Hepatocyte (in vitro differentiated cells): ENCODE data around the gene CAMKK1. TPM values are rescaled to one million over a fixed set of nuclear protein-coding genes. Genes with fewer than 3 reads are reported as not detected.

Experiments
- DNase-seq: peaks from one replicate; pipeline ENCODE4 v3.0.0-alpha.2; 2016; ENCODE audit warnings: low spot score
- H2AFZ ChIP-seq: fragments of 200-600 bp; sonication (generic); 2 replicates; pipeline ENCODE4 v1.6.0; 2016; ENCODE audit warnings: antibody characterized with exemption, mild to moderate bottlenecking
- H3K27ac ChIP-seq: fragments of 200-600 bp; sonication (generic); 2 replicates; pipeline ENCODE4 v1.5.1; 2016; ENCODE audit warnings: mild to moderate bottlenecking
- H3K27me3 ChIP-seq: fragments of 200-600 bp; sonication (generic); 2 replicates; pipeline ENCODE4 v1.6.1; 2016
- H3K36me3 ChIP-seq: fragments of 200-600 bp; sonication (generic); replicated peaks from 2 replicates; pipeline ENCODE4 v1.5.1; 2016; ENCODE audit warnings: low read depth; ENCODE audit not compliant: insufficient read depth
- H3K4me1 ChIP-seq: fragments of 200-600 bp; sonication (generic); 2 replicates; pipeline ENCODE4 v1.5.1; 2016; ENCODE audit warnings: mild to moderate bottlenecking, moderate library complexity; ENCODE audit not compliant: insufficient read depth
- H3K4me2 ChIP-seq: fragments of 200-600 bp; sonication (generic); 2 replicates; pipeline ENCODE4 v1.6.0; 2016
- H3K4me3 ChIP-seq: fragments of 200-600 bp; sonication (generic); 2 replicates; pipeline ENCODE4 v1.5.1; 2016; ENCODE audit warnings: mild to moderate bottlenecking
- H3K79me2 ChIP-seq: fragments of 200-600 bp; sonication (generic); 2 replicates; pipeline ENCODE4 v1.6.0; 2017; ENCODE audit warnings: mild to moderate bottlenecking
- H3K9me2 ChIP-seq: fragments of 200-600 bp; sonication (generic); replicated peaks from 2 replicates; pipeline ENCODE4 v1.6.0; 2017; ENCODE audit warnings: mild to moderate bottlenecking; ENCODE audit not compliant: insufficient read depth
- H3K9me3 ChIP-seq: fragments of 200-600 bp; sonication (generic); 2 replicates; pipeline ENCODE4 v1.5.1; 2016; ENCODE audit warnings: low read depth, mild to moderate bottlenecking
- H4K20me1 ChIP-seq: fragments of 200-600 bp; sonication (generic); 2 replicates; pipeline ENCODE4 v1.6.0; 2016; ENCODE audit warnings: mild to moderate bottlenecking; ENCODE audit not compliant: insufficient read depth, poor library complexity, severe bottlenecking
- CTCF ChIP-seq: fragments of 200-600 bp; sonication (generic); IDR thresholded peaks from 2 replicates; pipeline ENCODE4 v1.5.1; 2016; ENCODE audit warnings: antibody characterized with exemption, mild to moderate bottlenecking; ENCODE audit not compliant: poor library complexity
- EZH2 ChIP-seq: fragments of 200-600 bp; sonication (generic); IDR thresholded peaks from 2 replicates; pipeline ENCODE4 v1.6.1; 2016; ENCODE audit warnings: antibody characterized with exemption, mild to moderate bottlenecking, borderline replicate concordance
- EZH2phosphoT487 ChIP-seq: fragments of 200-600 bp; sonication (generic); IDR thresholded peaks from one replicate; pipeline ENCODE4 v1.6.1; 2018; ENCODE audit warnings: antibody characterized with exemption, mild to moderate bottlenecking, low read depth, moderate library complexity; ENCODE audit not compliant: unreplicated experiment, severe bottlenecking
- WGBS: methylation state at CpG from one replicate; pipeline ENCODE4 v1.1.6; 2016; ENCODE audit warnings: low lambda C conversion rate; ENCODE audit errors: missing lambda C conversion rate; 5-methylcytosine and 5-hydroxymethylcytosine counted together
- polyA plus RNA-seq: library from polyadenylated mRNA; unstranded; fragments of >200 nt; fragmentation: Nextera tagmentation; extraction: Ambion mirVana; gene quantifications from 2 replicates; pipeline ENCODE4 v1.2.1, GENCODE V29; 2016
- total RNA-seq: library from RNA; depleted of rRNA; stranded (reverse); fragments of >200 nt; gene quantifications from 2 replicates; pipeline ENCODE4 v1.2.3, GENCODE V29; 2014

Gene CAMKK1
- total and polyA plus RNA-seq, 2 experiments from 2014 or later, result 4.4 to 5.1 TPM

- H3K27ac ChIP-seq, result no peak overlapping the region
- no peaks in the 10 kb centered on the region for H3K9me2 ChIP-seq
- DNase-seq, result no peak
- no peak overlapping the region for H3K4me2 ChIP-seq
- H3K4me3 ChIP-seq, result no peak overlapping the region
- no peaks in the 10 kb centered on the region for H3K27me3 ChIP-seq
- no peaks in the 10 kb centered on the region for H3K36me3 ChIP-seq
- no peak overlapping the region for H2AFZ ChIP-seq
- H3K9me3 ChIP-seq, result no peaks in the 10 kb centered on the region
- peaks cover 5% of the 10 kb centered on the region for H3K4me1 ChIP-seq
- H3K79me2 ChIP-seq, result peaks cover 26% of the 10 kb centered on the region
- WGBS, result 96% methylated on average over 9 of the region's 9 CpGs
- TF ChIP-seq EZH2phosphoT487 (no peak), CTCF (no peak), EZH2 (no peak)
- H4K20me1 ChIP-seq, result no peaks in the 10 kb centered on the region
These were observed 44.5 kb downstream of the CAMKK1 start for GRCh38 chr17:3848229-3848835.

- H3K36me3 ChIP-seq, result no peaks in the 10 kb centered on the region
- no peaks in the 10 kb centered on the region for H3K9me2 ChIP-seq
- no peaks in the 10 kb centered on the region for H4K20me1 ChIP-seq
- H3K79me2 ChIP-seq, result peaks cover 37% of the 10 kb centered on the region
- H3K27me3 ChIP-seq, result no peaks in the 10 kb centered on the region
- WGBS, result 93% methylated on average over 9 of the region's 9 CpGs
- no peaks in the 10 kb centered on the region for H3K9me3 ChIP-seq
- no peak overlapping the region for H3K4me3 ChIP-seq
- no peak overlapping the region for H2AFZ ChIP-seq
- no peak overlapping the region for H3K4me2 ChIP-seq
- TF ChIP-seq EZH2 (no peak), EZH2phosphoT487 (no peak), CTCF (no peak)
- no peak for DNase-seq
- peaks cover 5% of the 10 kb centered on the region for H3K4me1 ChIP-seq
- H3K27ac ChIP-seq, result no peak overlapping the region
These were observed 45.6 kb downstream of the CAMKK1 start for GRCh38 chr17:3847165-3847670.

DNA sequence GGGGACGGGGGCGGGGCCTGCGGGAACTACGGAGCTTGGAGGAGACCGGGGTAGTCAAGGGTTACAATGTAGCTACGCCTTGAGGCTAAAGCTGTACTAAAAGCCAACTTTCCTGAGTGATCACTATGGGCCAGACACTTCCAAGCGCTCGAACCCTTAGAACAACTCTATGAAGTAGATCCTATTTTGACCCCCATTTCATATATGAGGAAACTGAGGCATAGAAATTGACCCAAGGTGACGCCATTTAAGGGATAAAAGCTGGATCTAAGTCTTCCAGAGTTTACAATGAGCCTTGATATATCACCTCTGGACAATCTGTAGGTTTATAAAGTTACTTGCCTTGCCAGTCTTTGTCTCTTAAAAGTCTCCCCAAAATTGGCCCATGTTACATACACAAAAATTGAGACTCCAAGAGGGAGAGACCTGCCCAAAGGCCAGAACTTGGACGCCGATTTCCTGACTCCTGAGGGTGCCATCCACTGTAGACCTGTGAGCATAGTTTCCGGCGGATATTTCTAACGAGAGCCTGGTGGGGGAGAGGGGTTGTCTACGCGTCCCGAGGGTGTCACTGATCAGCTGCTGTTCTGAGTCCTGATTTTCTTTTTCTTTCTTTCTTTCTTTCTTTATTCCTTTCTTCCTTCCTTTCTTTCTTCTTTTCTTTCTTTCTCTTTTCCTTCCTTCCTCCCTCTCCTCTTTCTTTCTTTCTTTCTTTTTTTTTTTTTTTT lies 46.3 kb downstream of the CAMKK1 start:
- Histone ChIP-seq H4K20me1 (no peaks in the 10 kb centered on the region), H2AFZ (peak overlapping the region; percentile 19), H3K4me3 (no peak overlapping the region), H3K27ac (no peak overlapping the region), H3K27me3 (no peaks in the 10 kb centered on the region), H3K4me1 (peaks cover 5% of the 10 kb centered on the region), H3K4me2 (peak overlapping the region; percentile 71), H3K79me2 (peaks cover 43% of the 10 kb centered on the region), H3K9me3 (no peaks in the 10 kb centered on the region), H3K9me2 (no peaks in the 10 kb centered on the region), H3K36me3 (no peaks in the 10 kb centered on the region)
- DNase-seq, result no peak
- WGBS, result 65% methylated on average over 13 of the region's 17 CpGs
- no peak for TF ChIP-seq CTCF
- no peak for TF ChIP-seq EZH2
- no peak for TF ChIP-seq EZH2phosphoT487
